HepG2 (cell line): ENCODE results near the gene C14orf180. TPM values are rescaled to one million over a fixed set of nuclear protein-coding genes. Genes with fewer than 3 reads are reported as not detected.

Source experiments
- ATAC-seq: fragments of 200-7000 bp; cut with Tn5 transposase; 3 replicates; pipeline ENCODE4 v1.9.1; 2020; ENCODE audit warnings: mild to moderate bottlenecking, moderate library complexity
- BruUV-seq: library from RNA; stranded (reverse); fragments of 400-500 nt; replicated peaks from 2 replicates; lab custom pipeline; 2021; lab: Mats Ljungman, UMichigan
- CTCF ChIA-PET: fragments of 300-600 bp; formaldehyde crosslinking; extraction: SDS; loops from one replicate; lab custom pipeline; 2021; ENCODE audit warnings: low total read pairs, inconsistent platforms, low intra/inter-chr PET ratio; lab: Yijun Ruan, JAX
- POLR2A ChIA-PET: fragments of 350-600 bp; sonication (Branson Sonifier 250); formaldehyde crosslinking; loops from one replicate; lab custom pipeline; 2020; ENCODE audit warnings: antibody characterized with exemption, inconsistent platforms; lab: Yijun Ruan, JAX
- DNase-seq: peaks from one replicate; pipeline ENCODE4 v3.0.0-alpha.2; 2015; ENCODE audit warnings: low spot score
- FAIRE-seq: peaks from 3 replicates; lab custom pipeline; 2011; peaks lifted over from hg19 to GRCh38; lab: Jason Lieb, UNC
- H2AFZ ChIP-seq: one replicate; pipeline ENCODE4 v1.6.1; 2011; ENCODE audit warnings: low read length, inconsistent platforms
- H3K27ac ChIP-seq: fragments of 300-600 bp; 3 replicates; pipeline ENCODE4 v1.8.0; 2011; ENCODE audit warnings: mixed run types, mild to moderate bottlenecking, mixed read lengths, low read length, inconsistent platforms; ENCODE audit not compliant: insufficient read depth; ENCODE audit errors: extremely low read length
- H3K27me3 ChIP-seq, 2 experiments: fragments of 200-600 bp in 1 of 2; 2 replicates in 1 of 2; 3 replicates in 1 of 2; pipeline versions ENCODE4 v1.6.0 to v1.8.0; 2011; ENCODE audit warnings: low read length in 2 of 2, mild to moderate bottlenecking in 2 of 2, moderate library complexity in 2 of 2, inconsistent platforms in 1 of 2; ENCODE audit not compliant: insufficient read depth in 2 of 2, control insufficient read depth in 1 of 2
- H3K36me3 ChIP-seq, 2 experiments: fragments of 200-600 bp in 1 of 2; replicated peaks in 1 of 2; 2 replicates in 1 of 2; 3 replicates in 1 of 2; pipeline versions ENCODE4 v1.5.1 to v1.8.0; 2011; ENCODE audit warnings: low read length in 2 of 2, inconsistent platforms in 1 of 2; ENCODE audit not compliant: insufficient read depth in 2 of 2, control insufficient read depth in 1 of 2
- H3K4me1 ChIP-seq: 2 replicates; pipeline ENCODE4 v1.5.1; 2012; ENCODE audit warnings: low read length, inconsistent platforms; ENCODE audit not compliant: insufficient read depth
- H3K4me2 ChIP-seq: 2 replicates; pipeline ENCODE4 v1.6.0; 2011; ENCODE audit warnings: low read depth, low read length, inconsistent platforms
- H3K4me3 ChIP-seq, 3 experiments: fragments of 200-600 bp in 1 of 3; sonication (generic), shearing (Covaris generic) in 1 of 3; replicated peaks in 1 of 3; 2 replicates each; pipeline ENCODE4 v1.5.1; 2011 to 2016; ENCODE audit warnings: low read length in 3 of 3, inconsistent platforms in 2 of 3, low read depth in 2 of 3, mild to moderate bottlenecking in 2 of 3, control low read depth in 1 of 3, mixed read lengths in 1 of 3; ENCODE audit not compliant: insufficient read depth in 1 of 3
- H3K79me2 ChIP-seq: one replicate; pipeline ENCODE4 v1.6.1; 2011; ENCODE audit warnings: low read length, inconsistent platforms; ENCODE audit not compliant: insufficient read depth
- H3K9ac ChIP-seq: 2 replicates; pipeline ENCODE4 v1.6.0; 2011; ENCODE audit warnings: mild to moderate bottlenecking, low read depth, low read length, inconsistent platforms; ENCODE audit not compliant: insufficient read depth
- H3K9me3 ChIP-seq: 2 replicates; pipeline ENCODE4 v1.5.1; 2012; ENCODE audit warnings: mild to moderate bottlenecking, low read length
- H4K20me1 ChIP-seq: 2 replicates; pipeline ENCODE4 v1.6.0; 2011; ENCODE audit warnings: inconsistent platforms, mild to moderate bottlenecking, low read length, moderate library complexity; ENCODE audit not compliant: insufficient read depth
- AKAP8 ChIP-seq: sonication (generic); formaldehyde crosslinking; IDR thresholded peaks from 2 replicates; pipeline ENCODE4 v1.5.1; 2020; ENCODE audit warnings: mild to moderate bottlenecking, missing genetic modification reagents
- HNF1A ChIP-seq, 2 experiments: sonication (generic) in 1 of 2; formaldehyde crosslinking in 1 of 2; IDR thresholded peaks; 2 replicates each; pipeline versions ENCODE4 v1.4.0 to v1.6.1; 2016 to 2020; ENCODE audit warnings: borderline replicate concordance in 1 of 2, low read depth in 1 of 2, mild to moderate bottlenecking in 1 of 2, missing genetic modification reagents in 1 of 2
- IKZF1 ChIP-seq: fragments of 450-650 bp; IDR thresholded peaks from 2 replicates; pipeline ENCODE4 v1.7.1; 2016
- KAT2B ChIP-seq: fragments of 150-350 bp; IDR thresholded peaks from 2 replicates; pipeline ENCODE4 v1.6.1; 2014; ENCODE audit warnings: low read depth, low read length, borderline replicate concordance
- MED1 ChIP-seq: sonication (generic); formaldehyde crosslinking; IDR thresholded peaks from 2 replicates; pipeline ENCODE4 v1.4.0; 2020; ENCODE audit warnings: missing genetic modification reagents
- MXI1 ChIP-seq: IDR thresholded peaks from 3 replicates; pipeline ENCODE4 v1.6.1; 2012; ENCODE audit warnings: low read depth, low read length, inconsistent platforms, borderline replicate concordance
- SOX6 ChIP-seq, 2 experiments: fragments of 450-650 bp in 1 of 2; sonication (generic) in 1 of 2; formaldehyde crosslinking in 1 of 2; IDR thresholded peaks; 2 replicates each; pipeline versions ENCODE4 v1.4.0 to v1.6.1; 2017 to 2020; ENCODE audit warnings: antibody characterized with exemption in 1 of 2, mild to moderate bottlenecking in 1 of 2, missing genetic modification reagents in 1 of 2
- SP1 ChIP-seq, 2 experiments: fragments of 450-650 bp in 1 of 2; sonication (generic) in 1 of 2; formaldehyde crosslinking in 1 of 2; IDR thresholded peaks; 2 replicates each; pipeline versions ENCODE4 v1.4.0 to v1.6.1; 2016 to 2020; ENCODE audit warnings: missing genetic modification reagents in 1 of 2
- TCF7L2 ChIP-seq: IDR thresholded peaks from 2 replicates; pipeline ENCODE4 v1.6.1; 2011; ENCODE audit warnings: mild to moderate bottlenecking, low read depth, low read length, moderate library complexity
- ZNF12 ChIP-seq: sonication (generic); formaldehyde crosslinking; IDR thresholded peaks from 2 replicates; pipeline ENCODE4 v1.5.0; 2020; ENCODE audit warnings: missing genetic modification reagents
- ZNF17 ChIP-seq: sonication (generic); formaldehyde crosslinking; IDR thresholded peaks from 2 replicates; pipeline ENCODE4 v1.5.0; 2020; ENCODE audit warnings: mild to moderate bottlenecking, missing genetic modification reagents
- WGBS: methylation state at CpG from one replicate; pipeline ENCODE4 v1.1.6; 2017; ENCODE audit warnings: low lambda C conversion rate; 5-methylcytosine and 5-hydroxymethylcytosine counted together
- in situ Hi-C: cut with HindIII; loops from 2 replicates; pipeline ENCODE4 v1.10.0; 2017; ENCODE audit warnings: low pct_unique_long_range_greater_than_20kb; ENCODE audit not compliant: extremely low pct_ligation_motif_present
- intact Hi-C: fragments of 100-400 bp; cut with micrococcal nuclease; formaldehyde crosslinking; loops from one replicate; pipeline ENCODE4 v1.10.0; 2022; ENCODE audit not compliant: unreplicated experiment
- polyA plus RNA-seq, 8 experiments: library from polyadenylated mRNA; depleted of rRNA in 3 of 8; stranded (reverse) in 7 of 8; unstranded in 1 of 8; fragments of >200 nt; fragmentation: Illumina TruSeq in 4 of 8; extraction: Trizol in 4 of 8; gene quantifications; 2 replicates each; pipeline versions ENCODE4 v1.2.1 to v1.2.3, GENCODE V29; 2011 to 2016; ENCODE audit warnings: low read depth in 4 of 8, missing spikeins in 1 of 8, mixed read lengths in 1 of 8; ENCODE audit not compliant: insufficient read depth in 1 of 8
- total RNA-seq, 5 experiments: library from RNA; depleted of rRNA; stranded (reverse); fragments of >200 nt; fragmentation: Illumina TruSeq; extraction: Trizol; gene quantifications; 2 replicates each; pipeline ENCODE4 v1.2.3, GENCODE V29; 2016; ENCODE audit warnings: low read depth in 1 of 5

C14orf180 gene
- total and polyA plus RNA-seq, 2 of the 13 experiments (the other 11 are each of a cell fraction or from before 2014, with no cell fraction given), result not detected

- no peak overlapping the region for H3K27ac ChIP-seq
- no peak for TF ChIP-seq IKZF1
- TF ChIP-seq, all 625 proteins: peak for 0
- no peaks in the 10 kb centered on the region for H3K36me3 ChIP-seq
- POLR2A ChIA-PET, result no interaction called here
- in situ Hi-C loops, result no loop called here
- H3K4me3 ChIP-seq, result no peak overlapping the region
- no peak overlapping the region for H2AFZ ChIP-seq
- peaks cover 23 to 46% of the 10 kb centered on the region in 2 experiments; a peak in 4 of 5 replicates for H3K27me3 ChIP-seq
- DNase-seq (no peak), FAIRE-seq (no peak), ATAC-seq (no peak)
- no TSS peak for BruUV-seq
- no peak overlapping the region for H3K4me2 ChIP-seq
- H3K9ac ChIP-seq, result no peak overlapping the region
- WGBS, result 27% methylated on average over 9 of the region's 11 CpGs
- no peaks in the 10 kb centered on the region for H3K4me1 ChIP-seq
- CTCF ChIA-PET, result no interaction called here
- no peaks in the 10 kb centered on the region for H3K9me3 ChIP-seq
- intact Hi-C loops, result no loop called here
- H4K20me1 ChIP-seq, result peaks cover 7% of the 10 kb centered on the region; the same call in 1 of the 2 replicates
- no peaks in the 10 kb centered on the region for H3K79me2 ChIP-seq
These were observed 18.0 kb downstream of the C14orf180 start for GRCh38 chr14:104597576-104597975.

GRCh38 chr14:104598039-104598909, 18.7 kb downstream of the C14orf180 start:
- no TSS peak for BruUV-seq
- no peaks in the 10 kb centered on the region for H3K4me1 ChIP-seq
- DNase-seq, result no peak
- POLR2A ChIA-PET, result no interaction called here
- H3K27me3 ChIP-seq, result peaks cover 23 to 46% of the 10 kb centered on the region in 2 experiments; a peak in 4 of 5 replicates
- CTCF ChIA-PET, result no interaction called here
- no peak overlapping the region for H3K9ac ChIP-seq
- 20% methylated on average over 5 of the region's 28 CpGs for WGBS
- H3K9me3 ChIP-seq, result no peaks in the 10 kb centered on the region
- intact Hi-C loops (no loop called here), in situ Hi-C loops (no loop called here)
- H3K4me2 ChIP-seq, result no peak overlapping the region
- no peak for ATAC-seq
- no peaks in the 10 kb centered on the region for H3K36me3 ChIP-seq
- H3K27ac ChIP-seq, result no peak overlapping the region
- FAIRE-seq, result no peak
- peaks cover 7% of the 10 kb centered on the region; the same call in 1 of the 2 replicates for H4K20me1 ChIP-seq
- no peaks in the 10 kb centered on the region for H3K79me2 ChIP-seq
- H3K4me3 ChIP-seq, result no peak overlapping the region
- H2AFZ ChIP-seq, result no peak overlapping the region
- TF ChIP-seq KAT2B (no peak), SOX6 (IDR thresholded peaks at IDR 0.05) (no peak), SOX6 (CRISPR knock-in tag; IDR thresholded peaks at IDR 0.05) (no peak), SP1 (IDR thresholded peaks at IDR 0.05) (no peak), SP1 (CRISPR knock-in tag; IDR thresholded peaks at IDR 0.05) (no peak), MED1 (CRISPR knock-in tag) (no peak), HNF1A (IDR thresholded peaks at IDR 0.05; ENCODE audit: low read depth) (no peak), HNF1A (CRISPR knock-in tag; IDR thresholded peaks at IDR 0.05; ENCODE audit: borderline replicate concordance) (no peak), TCF7L2 (no peak), ZNF12 (CRISPR knock-in tag) (no peak), MXI1 (no peak), AKAP8 (no peak), ZNF17 (no peak)
